B cell (primary cell): Measurements from ENCODE around the gene ASIC1. TPM values are rescaled to one million over a fixed set of nuclear protein-coding genes. Genes with fewer than 3 reads are reported as not detected.

Source experiments
- ATAC-seq: fragments of 200-7000 bp; cut with Tn5 transposase; one replicate; pipeline ENCODE4 v1.10.0; 2021; ENCODE audit warnings: low read depth, mild to moderate bottlenecking, moderate number of reproducible peaks, moderate library complexity
- CTCF ChIA-PET: fragments of 350-600 bp; sonication (Branson Sonifier 250); formaldehyde crosslinking; loops from one replicate; lab custom pipeline; 2021; ENCODE audit warnings: antibody characterized with exemption, inconsistent platforms; lab: Charles Lee
- POLR2A ChIA-PET: fragments of 350-600 bp; sonication (Branson Sonifier 250); formaldehyde crosslinking; loops from one replicate; lab custom pipeline; 2021; ENCODE audit warnings: antibody characterized with exemption; lab: Charles Lee
- DNase-seq: peaks from one replicate; pipeline ENCODE4 v3.0.0; 2013
- H2AFZ ChIP-seq: 2 replicates; pipeline ENCODE4 v1.6.1; 2012; ENCODE audit warnings: mild to moderate bottlenecking, low read depth, low read length; ENCODE audit not compliant: insufficient read depth, poor library complexity, severe bottlenecking
- H3K27ac ChIP-seq, 2 donors: 1 replicate in 1 of 2; 2 replicates in 1 of 2; pipeline ENCODE4 v1.5.1; 2012 to 2013; ENCODE audit warnings: low read length in 2 of 2, mild to moderate bottlenecking in 2 of 2, moderate library complexity in 1 of 2
- H3K27me3 ChIP-seq, 4 experiments: fragments of 200-600 bp in 1 of 4; sonication (generic) in 1 of 4; replicated peaks in 1 of 4; 1 replicate in 2 of 4; 2 replicates in 2 of 4; pipeline versions ENCODE4 v1.6.1 to v1.7.0; 2013 to 2016; ENCODE audit warnings: low read length in 3 of 4, mild to moderate bottlenecking in 2 of 4, mixed read lengths in 1 of 4, moderate library complexity in 1 of 4; ENCODE audit not compliant: insufficient read depth in 4 of 4, control insufficient read depth in 3 of 4; ENCODE audit errors: control extremely low read depth in 1 of 4
- H3K36me3 ChIP-seq, 2 experiments: replicated peaks in 1 of 2; 1 replicate in 1 of 2; 2 replicates in 1 of 2; pipeline versions ENCODE4 v1.6.1 to v1.7.1; 2013; ENCODE audit warnings: low read length in 1 of 2; ENCODE audit not compliant: insufficient read depth in 2 of 2, control insufficient read depth in 1 of 2; ENCODE audit errors: control extremely low read depth in 1 of 2, extremely low read depth in 1 of 2
- H3K4me1 ChIP-seq, 2 donors: fragments of 200-600 bp in 1 of 2; sonication (generic) in 1 of 2; 1 replicate in 1 of 2; 2 replicates in 1 of 2; pipeline versions ENCODE4 v1.5.1 to v1.6.1; 2013 to 2017; ENCODE audit warnings: low read length in 2 of 2; ENCODE audit not compliant: control insufficient read depth in 2 of 2, insufficient read depth in 2 of 2
- H3K4me2 ChIP-seq: replicated peaks from 2 replicates; pipeline ENCODE3; 2012; ENCODE audit warnings: mild to moderate bottlenecking, low read depth, low read length; ENCODE audit not compliant: poor library complexity, severe bottlenecking
- H3K4me3 ChIP-seq, 5 experiments: fragments of 200-600 bp in 1 of 5; sonication (generic) in 1 of 5; 1 replicate in 3 of 5; 2 replicates in 2 of 5; pipeline versions ENCODE4 v1.5.1 to v1.7.0; 2011 to 2016; ENCODE audit warnings: low read length in 4 of 5, mild to moderate bottlenecking in 4 of 5, low read depth in 2 of 5, control low read depth in 1 of 5, moderate library complexity in 1 of 5; ENCODE audit not compliant: insufficient read depth in 1 of 5; ENCODE audit errors: control extremely low read depth in 1 of 5, extremely low read depth in 1 of 5
- H3K79me2 ChIP-seq: fragments of 200-600 bp; sonication (generic); one replicate; pipeline ENCODE4 v1.6.0; 2016; ENCODE audit warnings: low read length; ENCODE audit not compliant: control insufficient read depth, insufficient read depth
- H3K9ac ChIP-seq: fragments of 200-600 bp; sonication (generic); 2 replicates; pipeline ENCODE4 v1.6.1; 2017; ENCODE audit warnings: mild to moderate bottlenecking, low read length, moderate library complexity
- H3K9me3 ChIP-seq, 3 donors: one replicate each; pipeline versions ENCODE4 v1.6.1 to v1.7.1; 2013; ENCODE audit warnings: low read length in 2 of 3; ENCODE audit not compliant: control insufficient read depth in 2 of 3, insufficient read depth in 1 of 3; ENCODE audit errors: control extremely low read depth in 1 of 3
- H4K20me1 ChIP-seq: 2 replicates; pipeline ENCODE4 v1.6.0; 2012; ENCODE audit warnings: mild to moderate bottlenecking, low read length; ENCODE audit not compliant: insufficient read depth, control insufficient read depth, poor library complexity, severe bottlenecking
- H3K27ac Mint-ChIP-seq: one replicate; pipeline ENCODE4 v1.8.0; 2021; ENCODE audit warnings: mixed read lengths
- H3K27me3 Mint-ChIP-seq: one replicate; pipeline ENCODE4 v1.8.0; 2021; ENCODE audit warnings: mixed read lengths
- H3K4me1 Mint-ChIP-seq: one replicate; pipeline ENCODE4 v1.8.0; 2021; ENCODE audit warnings: mixed read lengths
- H3K4me3 Mint-ChIP-seq: one replicate; pipeline ENCODE4 v1.8.0; 2021; ENCODE audit warnings: mixed read lengths
- H3K9me3 Mint-ChIP-seq: one replicate; pipeline ENCODE4 v1.8.0; 2022; ENCODE audit warnings: mixed read lengths; ENCODE audit not compliant: insufficient read depth
- CTCF ChIP-seq: fragments of 200-600 bp; IDR thresholded peaks from one replicate; pipeline ENCODE4 v1.8.0; 2022; ENCODE audit warnings: antibody characterized with exemption, mild to moderate bottlenecking
- EZH2 ChIP-seq: IDR thresholded peaks from 2 replicates; pipeline ENCODE4 v1.6.1; 2012; ENCODE audit warnings: borderline replicate concordance, low read depth, mild to moderate bottlenecking, moderate library complexity, low read length; ENCODE audit not compliant: insufficient read depth, poor library complexity, severe bottlenecking
- WGBS: methylation state at CpG from one replicate; pipeline ENCODE4 v1.1.5; 2013; ENCODE audit warnings: missing lambda C conversion rate; ENCODE audit not compliant: insufficient coverage; 5-methylcytosine and 5-hydroxymethylcytosine counted together
- intact Hi-C: fragments of 100-400 bp; cut with micrococcal nuclease; formaldehyde crosslinking; loops from one replicate; pipeline ENCODE4 v1.10.0; 2022
- polyA plus RNA-seq: library from polyadenylated mRNA; depleted of rRNA; stranded (reverse); fragments of >200 nt; gene quantifications from 2 replicates; pipeline ENCODE4 v1.2.3, GENCODE V29; 2012
- total RNA-seq, 2 donors: library from RNA; stranded (reverse); fragments of 120-200 nt in 1 of 2; gene quantifications; 1 replicate in 1 of 2; 2 replicates in 1 of 2; pipeline versions ENCODE4 v1.2.3 to v1.2.4, GENCODE V29; 2013 to 2022

Gene ASIC1
- total and polyA plus RNA-seq, 2 donors (not counting 1 experiment from before 2014, with no cell fraction given), result not detected

- Histone ChIP-seq H3K9ac (peak within 1 kb of the TSS; percentile 80), H3K36me3 (peaks cover 13 to 33% of the 10 kb centered on the region in 2 experiments), H3K4me1 (peaks cover 13 to 20% of the 10 kb centered on the region in 2 donors), H3K4me3 (peak within 1 kb of the TSS; percentile 64 to 97 (median 81)), H4K20me1 (peaks cover 9% of the 10 kb centered on the region), H3K27me3 (no peaks in the 10 kb centered on the region), H3K9me3 (no peaks in the 10 kb centered on the region), H3K27ac (peak within 1 kb of the TSS; percentile 87 to 92), H3K79me2 (peaks cover 10% of the 10 kb centered on the region), H3K4me2 (peak within 1 kb of the TSS; percentile 88), H2AFZ (peak within 1 kb of the TSS; percentile 96)
- intact Hi-C loops, result loop anchor here (1.0 kb wide), 6 partner anchors 10 to 344 kb away; partner anchors contain the start of genes CERS5, LIMA1, RACGAP1 and TMBIM6
- peak within 1 kb of the TSS; percentile 97 for H3K4me3 Mint-ChIP-seq
- H3K27ac Mint-ChIP-seq, result peak within 1 kb of the TSS; percentile 99
- no peaks in the 10 kb centered on the region for H3K9me3 Mint-ChIP-seq
- under 1% methylated on average over 53 of the region's 69 CpGs for WGBS
- ATAC-seq, result peak; percentile 84
- TF ChIP-seq CTCF, result no peak
- TF ChIP-seq EZH2, result no peak
- ChIA-PET POLR2A (interaction anchor here (0.5 to 3.5 kb wide), 12 partner anchors 15 to 344 kb away, joined by 3 to 69 read pairs (median 4); partner anchors contain the start of genes CERS5, COX14, GPD1 and RACGAP1), CTCF (interaction anchor here (0.6 to 17.2 kb wide), 21 partner anchors 8 to 971 kb away, joined by 3 to 343 read pairs (median 4); partner anchors contain the start of genes CERS5, COX14, GPD1 and LIMA1)
- DNase-seq, result peak; percentile 92
- H3K4me1 Mint-ChIP-seq, result peaks cover 41% of the 10 kb centered on the region
- H3K27me3 Mint-ChIP-seq, result no peaks in the 10 kb centered on the region
Observed at GRCh38 chr12:50084775-50085614, 27.6 kb downstream of the ASIC1 start, which contains the start of gene SMARCD1. Gene SMARCD1, plus strand, starts transcription at chr12:50085342. Its CDS starts 28 bp downstream, at chr12:50085370.
